Endothelial cell of umbilical vein (primary cell): ENCODE data around the gene SVEP1. TPM values are rescaled to one million over a fixed set of nuclear protein-coding genes. Genes with fewer than 3 reads are reported as not detected.

ENCODE experiments used
- BruUV-seq: library from RNA; stranded (reverse); fragments of 400-500 nt; replicated peaks from 2 replicates; lab custom pipeline; 2021; lab: Mats Ljungman, UMichigan
- CTCF ChIA-PET: fragments of 300-600, 350-600 bp; sonication (Branson Sonifier 250); formaldehyde crosslinking; loops from one replicate; lab custom pipeline; 2021; ENCODE audit warnings: antibody characterized with exemption, inconsistent platforms; lab: Charles Lee
- POLR2A ChIA-PET: fragments of 300-600, 350-600 bp; sonication (Branson Sonifier 250); formaldehyde crosslinking; loops from one replicate; lab custom pipeline; 2021; ENCODE audit warnings: antibody characterized with exemption, inconsistent platforms; lab: Charles Lee
- DNase-seq: peaks from one replicate; pipeline ENCODE4 v3.0.0-alpha.2; 2011; ENCODE audit warnings: low read depth, low spot score
- FAIRE-seq: peaks from 2 replicates; lab custom pipeline; 2011; peaks lifted over from hg19 to GRCh38; lab: Jason Lieb, UNC
- H2AFZ ChIP-seq: 2 replicates; pipeline ENCODE4 v1.6.0; 2012; ENCODE audit warnings: low read depth, low read length, control low read depth, inconsistent platforms
- H3K27ac ChIP-seq: 2 replicates; pipeline ENCODE4 v1.5.1; 2011; ENCODE audit warnings: low read depth, mild to moderate bottlenecking, control low read depth, low read length, moderate library complexity; ENCODE audit not compliant: insufficient read depth
- H3K27me3 ChIP-seq, 2 experiments: 2 replicates each; pipeline versions ENCODE4 v1.6.0 to v1.6.1; 2011; ENCODE audit warnings: low read length in 2 of 2, mixed read lengths in 1 of 2; ENCODE audit not compliant: control insufficient read depth in 2 of 2, insufficient read depth in 2 of 2
- H3K36me3 ChIP-seq, 2 experiments: 2 replicates in 1 of 2; 3 replicates in 1 of 2; pipeline ENCODE4 v1.5.1; 2011; ENCODE audit warnings: low read length in 2 of 2, mild to moderate bottlenecking in 1 of 2, moderate library complexity in 1 of 2; ENCODE audit not compliant: control insufficient read depth in 2 of 2, insufficient read depth in 2 of 2; ENCODE audit errors: extremely low read depth in 1 of 2
- H3K4me1 ChIP-seq: 3 replicates; pipeline ENCODE4 v1.5.1; 2011; ENCODE audit warnings: mild to moderate bottlenecking, low read length; ENCODE audit not compliant: control insufficient read depth, insufficient read depth; ENCODE audit errors: extremely low read depth
- H3K4me2 ChIP-seq: 2 replicates; pipeline ENCODE4 v1.6.1; 2011; ENCODE audit warnings: low read length, control low read depth, mixed read lengths; ENCODE audit not compliant: insufficient read depth
- H3K4me3 ChIP-seq, 3 experiments: fragments of 200-600 bp in 1 of 3; sonication (generic), shearing (Covaris generic) in 1 of 3; replicated peaks in 1 of 3; 2 replicates each; pipeline ENCODE4 v1.5.1; 2011 to 2016; ENCODE audit warnings: control low read depth in 3 of 3, low read length in 3 of 3, mild to moderate bottlenecking in 2 of 3, inconsistent platforms in 1 of 3, low read depth in 1 of 3, moderate library complexity in 1 of 3; ENCODE audit not compliant: insufficient read depth in 1 of 3
- H3K79me2 ChIP-seq: 2 replicates; pipeline ENCODE4 v1.6.0; 2012; ENCODE audit warnings: low read length, inconsistent platforms; ENCODE audit not compliant: control insufficient read depth, insufficient read depth
- H3K9ac ChIP-seq: replicated peaks from 2 replicates; pipeline ENCODE3; 2011; ENCODE audit warnings: low read length, control low read depth; ENCODE audit not compliant: insufficient read depth; ENCODE audit errors: extremely low read depth
- H3K9me1 ChIP-seq: replicated peaks from 3 replicates; pipeline ENCODE4 v1.6.0; 2011; ENCODE audit warnings: mild to moderate bottlenecking, low read length; ENCODE audit not compliant: control insufficient read depth, insufficient read depth; ENCODE audit errors: extremely low read depth
- H3K9me3 ChIP-seq: replicated peaks from 2 replicates; pipeline ENCODE4 v1.5.1; 2012; ENCODE audit warnings: low read length, inconsistent platforms; ENCODE audit not compliant: control insufficient read depth, insufficient read depth
- H4K20me1 ChIP-seq: replicated peaks from 2 replicates; pipeline ENCODE3; 2011; ENCODE audit warnings: mild to moderate bottlenecking, low read length; ENCODE audit not compliant: control insufficient read depth, insufficient read depth; ENCODE audit errors: extremely low read depth
- EZH2 ChIP-seq: IDR thresholded peaks from 2 replicates; pipeline ENCODE4 v1.6.1; 2012; ENCODE audit warnings: borderline replicate concordance, low read depth, mild to moderate bottlenecking, moderate library complexity, low read length, inconsistent platforms; ENCODE audit not compliant: severe bottlenecking
- FOS ChIP-seq: IDR thresholded peaks from 2 replicates; pipeline ENCODE4 v1.6.1; 2011; ENCODE audit warnings: mild to moderate bottlenecking, low read length, moderate library complexity, borderline replicate concordance; ENCODE audit not compliant: insufficient read depth
- GATA2 ChIP-seq: IDR thresholded peaks from 2 replicates; pipeline ENCODE4 v1.7.0; 2011; ENCODE audit warnings: low read depth, mild to moderate bottlenecking, moderate library complexity, mixed read lengths, low read length; ENCODE audit not compliant: insufficient read length, insufficient read depth
- JUN ChIP-seq: IDR thresholded peaks from 2 replicates; pipeline ENCODE4 v1.6.1; 2011; ENCODE audit warnings: borderline replicate concordance, low read depth; ENCODE audit not compliant: insufficient read length, insufficient read depth
- MAX ChIP-seq: IDR thresholded peaks from 2 replicates; pipeline ENCODE4 v1.6.1; 2011; ENCODE audit not compliant: insufficient read depth, insufficient read length
- MYC ChIP-seq: IDR thresholded peaks from one replicate; pipeline ENCODE4 v1.6.1; 2011; ENCODE audit warnings: mild to moderate bottlenecking, low read depth, low read length
- POLR2A ChIP-seq: IDR thresholded peaks from 2 replicates; pipeline ENCODE4 v1.6.1; 2012; ENCODE audit warnings: low read depth, mild to moderate bottlenecking, control low read depth, low read length
- POLR2AphosphoS5 ChIP-seq: IDR thresholded peaks from 2 replicates; pipeline ENCODE4 v1.6.1; 2012; ENCODE audit warnings: low read depth, mild to moderate bottlenecking, control low read depth, low read length, moderate library complexity; ENCODE audit not compliant: insufficient read depth
- dilution Hi-C: fragments of 300-500 bp; cut with MboI; formaldehyde crosslinking; loops from one replicate; pipeline ENCODE4 v1.15.0; 2019; ENCODE audit warnings: low sequenced_read_pairs; ENCODE audit not compliant: extremely low pct_ligation_motif_present
- intact Hi-C: fragments of 100-400 bp; cut with micrococcal nuclease; formaldehyde crosslinking; loops from one replicate; pipeline ENCODE4 v1.10.0; 2022
- polyA plus RNA-seq, 4 experiments: library from polyadenylated mRNA; depleted of rRNA in 3 of 4; stranded (reverse) in 3 of 4; unstranded in 1 of 4; fragments of >200 nt; gene quantifications; 2 replicates each; pipeline versions ENCODE4 v1.2.1 to v1.2.3, GENCODE V29; 2011 to 2012; ENCODE audit warnings: missing spikeins in 1 of 4
- total RNA-seq: library from RNA; stranded (reverse); gene quantifications from 2 replicates; pipeline ENCODE4 v1.2.3, GENCODE V29; 2021
- TF ChIP-seq, protein P1 (sequence below), 2 donors: IDR thresholded peaks; 1 replicate in 1 of 2; 2 replicates in 1 of 2; pipeline ENCODE4 v1.5.1; 2011; ENCODE audit warnings: low read length in 2 of 2, mild to moderate bottlenecking in 2 of 2, moderate library complexity in 2 of 2, control low read depth in 1 of 2, inconsistent platforms in 1 of 2, low read depth in 1 of 2; ENCODE audit not compliant: insufficient read depth in 1 of 2; ENCODE audit errors: extremely low read depth in 1 of 2

Gene SVEP1
- total and polyA plus RNA-seq, 2 donors (not counting 3 experiments of a cell fraction or from before 2014, with no cell fraction given), result 0.04 to 0.29 TPM

- no peak overlapping the region for H3K9ac ChIP-seq
- H3K9me3 ChIP-seq, result no peaks in the 10 kb centered on the region
- H3K9me1 ChIP-seq, result no peaks in the 10 kb centered on the region
- peak overlapping the region in 1 of 3 experiments; percentile 36 for H3K4me3 ChIP-seq
- TF ChIP-seq FOS (no peak), EZH2 (peak; percentile 11)
- peak overlapping the region; percentile 91 for H3K4me2 ChIP-seq
- H3K4me1 ChIP-seq, result peaks cover 8% of the 10 kb centered on the region
- H3K27ac ChIP-seq, result no peak overlapping the region
- no peaks in the 10 kb centered on the region for H3K36me3 ChIP-seq
- no TSS peak for BruUV-seq
- intact Hi-C loops (loop anchor here (2.0 to 5.0 kb wide), 2 partner anchors 22 to 56 kb away; no protein-coding TSS in a partner anchor), dilution Hi-C loops (no loop called here)
- H4K20me1 ChIP-seq, result no peaks in the 10 kb centered on the region
- H2AFZ ChIP-seq, result no peak overlapping the region
- CTCF ChIA-PET, result interaction anchor here (1.3 kb wide), 1 partner anchor 761 kb away, joined by 4 read pairs; no protein-coding TSS in a partner anchor
- DNase-seq (no peak), FAIRE-seq (no peak)
- H3K27me3 ChIP-seq, result peaks cover 19 to 28% of the 10 kb centered on the region in 2 experiments
- H3K79me2 ChIP-seq, result no peaks in the 10 kb centered on the region
- POLR2A ChIA-PET, result no interaction called here
Observed at GRCh38 chr9:110578575-110579033, 937 bp downstream of the SVEP1 start.

GRCh38 chr9:110575945-110576344 lies 3.6 kb downstream of the SVEP1 start:
- Histone ChIP-seq H4K20me1 (no peaks in the 10 kb centered on the region), H3K9ac (no peak overlapping the region), H3K27ac (no peak overlapping the region), H3K79me2 (no peaks in the 10 kb centered on the region), H2AFZ (no peak overlapping the region), H3K4me2 (no peak overlapping the region), H3K9me3 (no peaks in the 10 kb centered on the region), H3K4me3 (no peak overlapping the region), H3K9me1 (no peaks in the 10 kb centered on the region), H3K4me1 (peaks cover 8% of the 10 kb centered on the region), H3K36me3 (no peaks in the 10 kb centered on the region), H3K27me3 (peaks cover 19 to 28% of the 10 kb centered on the region in 2 experiments)
- no peak for TF ChIP-seq POLR2A
- TF ChIP-seq MYC, result no peak
- no peak for TF ChIP-seq GATA2
- no peak for TF ChIP-seq JUN
- no peak for TF ChIP-seq POLR2AphosphoS5
- TF ChIP-seq, protein P1, sequence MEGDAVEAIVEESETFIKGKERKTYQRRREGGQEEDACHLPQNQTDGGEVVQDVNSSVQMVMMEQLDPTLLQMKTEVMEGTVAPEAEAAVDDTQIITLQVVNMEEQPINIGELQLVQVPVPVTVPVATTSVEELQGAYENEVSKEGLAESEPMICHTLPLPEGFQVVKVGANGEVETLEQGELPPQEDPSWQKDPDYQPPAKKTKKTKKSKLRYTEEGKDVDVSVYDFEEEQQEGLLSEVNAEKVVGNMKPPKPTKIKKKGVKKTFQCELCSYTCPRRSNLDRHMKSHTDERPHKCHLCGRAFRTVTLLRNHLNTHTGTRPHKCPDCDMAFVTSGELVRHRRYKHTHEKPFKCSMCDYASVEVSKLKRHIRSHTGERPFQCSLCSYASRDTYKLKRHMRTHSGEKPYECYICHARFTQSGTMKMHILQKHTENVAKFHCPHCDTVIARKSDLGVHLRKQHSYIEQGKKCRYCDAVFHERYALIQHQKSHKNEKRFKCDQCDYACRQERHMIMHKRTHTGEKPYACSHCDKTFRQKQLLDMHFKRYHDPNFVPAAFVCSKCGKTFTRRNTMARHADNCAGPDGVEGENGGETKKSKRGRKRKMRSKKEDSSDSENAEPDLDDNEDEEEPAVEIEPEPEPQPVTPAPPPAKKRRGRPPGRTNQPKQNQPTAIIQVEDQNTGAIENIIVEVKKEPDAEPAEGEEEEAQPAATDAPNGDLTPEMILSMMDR (IDR thresholded peaks at IDR 0.05; ENCODE audit: extremely low read depth in 1 of 2, insufficient read depth in 1 of 2, low read depth in 1 of 2, low read length in 2 of 2), result no peak
- TF ChIP-seq MAX, result no peak
- TF ChIP-seq EZH2, result no peak
- TF ChIP-seq FOS, result no peak
- FAIRE-seq (no peak), DNase-seq (peak; percentile 9)
- intact Hi-C loops (loop anchor here (5.0 kb wide), 1 partner anchor 54 kb away; no protein-coding TSS in a partner anchor), dilution Hi-C loops (no loop called here)
- BruUV-seq, result no TSS peak
- POLR2A ChIA-PET, result no interaction called here
- CTCF ChIA-PET, result interaction anchor here (0.6 to 1.0 kb wide), 2 partner anchors 13 to 21 kb away, joined by 3 read pairs; no protein-coding TSS in a partner anchor
